ENCODE data around the gene CRHR1.

- TF ChIP-seq EZH2 (IDR thresholded peaks at IDR 0.05; ENCODE audit: low read depth) (no peak), CTCF (conservative IDR thresholded peaks at IDR 0.05) (no peak)
These were observed 44.3 kb upstream of the CRHR1 start for GRCh38 chr17:45739786-45740185.
